ENCODE results near the gene FRS3. TPM values are rescaled to one million over a fixed set of nuclear protein-coding genes. Genes with fewer than 3 reads are reported as not detected.
A peak's percentile ranks its signal among the peaks of the same experiment; 100 is the strongest.

The FRS3 gene
- total and polyA plus RNA-seq, 2 of the 8 experiments (the other 6 are each of a cell fraction or from before 2014, with no cell fraction given) = 3.4 to 4.4 TPM

GRCh38 chr6:41747256-41748101, 32.2 kb downstream of the FRS3 start, which contains the start of gene PGC:
TSS of gene PGC (minus strand) at chr6:41747397. CDS start at chr6:41747334, 63 bp downstream.
- Histone ChIP-seq H4K8ac (ENCODE audit: extremely low read depth, insufficient read depth, low read length) (no peak within 1 kb of the TSS; the same call in 1 of the 2 replicates), H4K5ac (ENCODE audit: insufficient read length, low read depth, low read length) (no peak within 1 kb of the TSS), H3K4me2 (ENCODE audit: insufficient read depth in 1 of 2, low read depth in 2 of 2, low read length in 2 of 2) (no peak within 1 kb of the TSS), H3K56ac (replicated peaks; ENCODE audit: insufficient read length, low read depth, low read length) (no peak within 1 kb of the TSS), H3K9me3 (ENCODE audit: insufficient read depth in 2 of 2, low read depth in 1 of 2, low read length in 1 of 2) (no peaks in the 10 kb centered on the region), H2BK15ac (ENCODE audit: low read length) (no peak within 1 kb of the TSS), H3K14ac (ENCODE audit: insufficient read length) (no peak within 1 kb of the TSS), H3K4ac (replicated peaks; ENCODE audit: insufficient read length, low read depth, low read length) (no peak within 1 kb of the TSS), H3K4me1 (replicated peaks in 1 of 4; ENCODE audit: control insufficient read depth in 3 of 4, insufficient read depth in 4 of 4, low read length in 3 of 4) (peaks cover 0 to 3% (median 0%) of the 10 kb centered on the region in 4 experiments; a peak in 2 of 7 replicates), H3K27ac (ENCODE audit: low read depth, low read length) (no peak within 1 kb of the TSS), H3K9ac (replicated peaks in 1 of 4; ENCODE audit: extremely low read depth in 1 of 4, low read depth in 3 of 4, low read length in 3 of 4) (no peak within 1 kb of the TSS), H4K20me1 (replicated peaks in 1 of 2; ENCODE audit: control insufficient read depth in 1 of 2, insufficient read depth in 2 of 2, low read length in 2 of 2) (no peaks in the 10 kb centered on the region), H2BK12ac (ENCODE audit: low read depth, low read length) (no peak within 1 kb of the TSS), H3K18ac (ENCODE audit: extremely low read depth, low read length) (no peak within 1 kb of the TSS), H2AK5ac (ENCODE audit: low read depth, low read length) (no peak within 1 kb of the TSS), H3K79me2 (ENCODE audit: control insufficient read depth in 1 of 2, insufficient read depth in 2 of 2, low read length in 2 of 2) (no peaks in the 10 kb centered on the region), H2BK20ac (ENCODE audit: low read length) (no peak within 1 kb of the TSS), H3K4me3 (ENCODE audit: extremely low read depth in 1 of 4, insufficient read depth in 2 of 4, low read depth in 3 of 4, low read length in 4 of 4) (no peak within 1 kb of the TSS), H4K91ac (replicated peaks; ENCODE audit: insufficient read length, low read length) (no peak within 1 kb of the TSS), H3K79me1 (ENCODE audit: low read depth, low read length) (no peaks in the 10 kb centered on the region), H3K23me2 (ENCODE audit: low read depth, low read length) (no peaks in the 10 kb centered on the region), H3K36me3 (ENCODE audit: control insufficient read depth in 2 of 4, insufficient read depth in 4 of 4, low read length in 3 of 4) (no peaks in the 10 kb centered on the region), H3K27me3 (replicated peaks in 1 of 4; ENCODE audit: control insufficient read depth in 3 of 4, extremely low read depth in 1 of 4, insufficient read depth in 3 of 4, low read length in 3 of 4) (no peaks in the 10 kb centered on the region), H2BK5ac (ENCODE audit: low read depth, low read length) (no peak within 1 kb of the TSS), H2AFZ (ENCODE audit: low read length) (no peak within 1 kb of the TSS), H2BK120ac (replicated peaks; ENCODE audit: low read depth, low read length) (no peak within 1 kb of the TSS), H3K23ac (ENCODE audit: insufficient read length) (no peak within 1 kb of the TSS)
- ChIA-PET POLR2A (ENCODE audit: partially characterized antibody) (no interaction called here), CTCF (ENCODE audit: partially characterized antibody) (interaction anchor here (1.0 to 4.4 kb wide), 5 partner anchors 9 to 42 kb away, joined by 3 to 21 read pairs (median 3); no protein-coding TSS in a partner anchor)
- TF ChIP-seq TAF1 (IDR thresholded peaks at IDR 0.05; ENCODE audit: low read depth, low read length) (no peak), HDAC2 (IDR thresholded peaks at IDR 0.05; ENCODE audit: borderline replicate concordance in 1 of 2, low read depth in 2 of 2, low read length in 2 of 2) (no peak), SP2 (IDR thresholded peaks at IDR 0.05; ENCODE audit: low read length) (no peak), CEBPB (IDR thresholded peaks at IDR 0.05; ENCODE audit: low read depth, low read length) (peak; percentile 39; the same call in 1 of the 2 replicates), PHF8 (conservative IDR thresholded peaks at IDR 0.05; ENCODE audit: low read depth, low read length) (no peak), MAX (IDR thresholded peaks at IDR 0.05) (no peak), CBX8 (IDR thresholded peaks at IDR 0.05; ENCODE audit: borderline replicate concordance, low read depth, low read length) (no peak), ATF2 (IDR thresholded peaks at IDR 0.05; ENCODE audit: low read length) (no peak)
- DNase-seq (ENCODE audit: low read depth in 1 of 2, low spot score in 2 of 2) (no peak), FAIRE-seq (no peak)
- 93% methylated on average over 15 of the region's 15 CpGs; no CpG with 5 or more reads in 1 of the 2 experiments for WGBS, 2 experiments (ENCODE audit: extremely low coverage in 1 of 2, insufficient coverage in 1 of 2, insufficient read length in 1 of 2, insufficient replicate concordance in 2 of 2, low coverage in 1 of 2, low lambda C conversion rate in 2 of 2, missing lambda C conversion rate in 1 of 2)
